SK-N-SH (cell line): ENCODE results near the gene ARHGAP27. TPM values are rescaled to one million over a fixed set of nuclear protein-coding genes. Genes with fewer than 3 reads are reported as not detected.

Source experiments
- CTCF ChIA-PET: fragments of 300-600, 350-600 bp; formaldehyde crosslinking; extraction: SDS; loops from one replicate; lab custom pipeline; 2021; lab: Yijun Ruan, JAX
- POLR2A ChIA-PET: fragments of 350-600 bp; sonication (Branson Sonifier 250); formaldehyde crosslinking; extraction: SDS; loops from one replicate; lab custom pipeline; 2020; ENCODE audit warnings: antibody characterized with exemption, inconsistent platforms; lab: Yijun Ruan, JAX
- DNase-seq: peaks from one replicate; pipeline ENCODE4 v3.0.0; 2012
- H2AFZ ChIP-seq: fragments of 200-600 bp; sonication (generic); 2 replicates; pipeline ENCODE4 v1.8.1; 2016; ENCODE audit warnings: antibody characterized with exemption, mild to moderate bottlenecking, low read depth
- H3F3A ChIP-seq: fragments of 200-600 bp; sonication (generic); replicated peaks from 2 replicates; pipeline ENCODE3; 2016; ENCODE audit warnings: antibody characterized with exemption, mild to moderate bottlenecking; ENCODE audit not compliant: insufficient read depth
- H3K27ac ChIP-seq, 2 experiments: fragments of 200-500 bp in 1 of 2; fragments of 200-600 bp in 1 of 2; sonication (Bioruptor generic) in 1 of 2; sonication (generic), shearing (Covaris generic) in 1 of 2; 2 replicates each; pipeline versions ENCODE4 v1.5.1 to v1.6.1; 2014 to 2016; ENCODE audit warnings: low read depth in 2 of 2, inconsistent platforms in 1 of 2, low read length in 1 of 2, mild to moderate bottlenecking in 1 of 2, mixed read lengths in 1 of 2
- H3K27me3 ChIP-seq: fragments of 200-600 bp; sonication (generic), shearing (Covaris generic); 2 replicates; pipeline ENCODE4 v1.6.1; 2016; ENCODE audit warnings: mixed run types; ENCODE audit not compliant: insufficient read depth
- H3K36me3 ChIP-seq, 2 experiments: fragments of 200-500 bp in 1 of 2; fragments of 200-600 bp in 1 of 2; sonication (Bioruptor generic) in 1 of 2; sonication (generic) in 1 of 2; replicated peaks in 1 of 2; 2 replicates each; pipeline versions ENCODE3 to v1.5.1; 2014 to 2016; ENCODE audit warnings: low read length in 1 of 2, mild to moderate bottlenecking in 1 of 2; ENCODE audit not compliant: insufficient read depth in 2 of 2, control insufficient read depth in 1 of 2
- H3K4me1 ChIP-seq, 2 experiments: fragments of 200-500 bp in 1 of 2; fragments of 200-600 bp in 1 of 2; sonication (Bioruptor generic) in 1 of 2; sonication (generic), shearing (Covaris generic) in 1 of 2; 2 replicates each; pipeline versions ENCODE4 v1.5.1 to v1.6.1; 2014 to 2016; ENCODE audit warnings: low read depth in 1 of 2, low read length in 1 of 2, mixed run types in 1 of 2; ENCODE audit not compliant: insufficient read depth in 2 of 2, control insufficient read depth in 1 of 2
- H3K4me2 ChIP-seq: fragments of 200-600 bp; sonication (generic), shearing (Covaris generic); 2 replicates; pipeline ENCODE4 v1.6.1; 2017; ENCODE audit warnings: mixed run types
- H3K4me3 ChIP-seq, 2 experiments: fragments of 200-500 bp in 1 of 2; fragments of 200-600 bp in 1 of 2; sonication (Bioruptor generic) in 1 of 2; sonication (generic), shearing (Covaris generic) in 1 of 2; 2 replicates each; pipeline versions ENCODE4 v1.5.1 to v1.8.1; 2014 to 2016; ENCODE audit warnings: low read depth in 2 of 2, inconsistent platforms in 1 of 2, low read length in 1 of 2, mild to moderate bottlenecking in 1 of 2, mixed read lengths in 1 of 2, moderate library complexity in 1 of 2
- H3K79me2 ChIP-seq: fragments of 200-600 bp; sonication (generic); 2 replicates; pipeline ENCODE4 v1.8.1; 2017; ENCODE audit warnings: mild to moderate bottlenecking; ENCODE audit not compliant: insufficient read depth
- H3K9ac ChIP-seq: fragments of 200-600 bp; sonication (generic); 2 replicates; pipeline ENCODE4 v1.6.1; 2017; ENCODE audit warnings: mixed run types
- H3K9me2 ChIP-seq: fragments of 200-600 bp; sonication (generic); 2 replicates; pipeline ENCODE4 v1.6.1; 2017; ENCODE audit warnings: mixed run types
- H3K9me3 ChIP-seq: fragments of 200-600 bp; sonication (generic); 2 replicates; pipeline ENCODE4 v1.6.1; 2017; ENCODE audit warnings: mixed run types, mild to moderate bottlenecking, moderate library complexity
- H4K20me1 ChIP-seq: fragments of 200-600 bp; sonication (generic); 2 replicates; pipeline ENCODE4 v1.6.1; 2017; ENCODE audit warnings: mild to moderate bottlenecking, mixed run types; ENCODE audit not compliant: insufficient read depth
- CHD2 ChIP-seq: fragments of 150-350 bp; IDR thresholded peaks from 2 replicates; pipeline ENCODE4 v1.6.1; 2018; ENCODE audit warnings: low read length; ENCODE audit not compliant: partially characterized antibody
- ELF1 ChIP-seq: IDR thresholded peaks from 2 replicates; pipeline ENCODE4 v1.4.0; 2012
- EP300 ChIP-seq, 2 experiments: IDR thresholded peaks; 2 replicates each; pipeline versions ENCODE4 v1.4.0 to v1.6.1; 2012; ENCODE audit warnings: borderline replicate concordance in 1 of 2, low read depth in 1 of 2, low read length in 1 of 2
- EZH2phosphoT487 ChIP-seq: fragments of 200-600 bp; sonication (generic); IDR thresholded peaks from 2 replicates; pipeline ENCODE4 v1.6.1; 2017; ENCODE audit warnings: low read depth, mixed run types, mild to moderate bottlenecking, antibody characterized with exemption, moderate library complexity, borderline replicate concordance
- FOSL2 ChIP-seq: IDR thresholded peaks from 2 replicates; pipeline ENCODE4 v1.4.0; 2012; ENCODE audit warnings: low read depth, mild to moderate bottlenecking, moderate library complexity, borderline replicate concordance
- GATA2 ChIP-seq: sonication (generic); formaldehyde crosslinking; IDR thresholded peaks from 2 replicates; pipeline ENCODE4 v1.5.0; 2020; ENCODE audit warnings: mild to moderate bottlenecking, missing genetic modification reagents
- JUND ChIP-seq: IDR thresholded peaks from 2 replicates; pipeline ENCODE4 v1.4.0; 2012
- MAX ChIP-seq: IDR thresholded peaks from 2 replicates; pipeline ENCODE4 v1.4.0; 2012; ENCODE audit warnings: low read depth
- MEF2A ChIP-seq: IDR thresholded peaks from 2 replicates; pipeline ENCODE4 v1.4.0; 2012; ENCODE audit warnings: low read depth, borderline replicate concordance
- NFIC ChIP-seq: IDR thresholded peaks from 2 replicates; pipeline ENCODE4 v1.4.0; 2012; ENCODE audit warnings: borderline replicate concordance
- NRF1 ChIP-seq: IDR thresholded peaks from 2 replicates; pipeline ENCODE4 v1.6.1; 2012; ENCODE audit warnings: low read depth, mild to moderate bottlenecking, low read length
- PBX3 ChIP-seq: IDR thresholded peaks from 2 replicates; pipeline ENCODE4; 2012
- POLR2AphosphoS5 ChIP-seq: IDR thresholded peaks from 2 replicates; pipeline ENCODE4 v1.6.1; 2012; ENCODE audit warnings: low read depth, low read length
- RAD21 ChIP-seq: IDR thresholded peaks from 2 replicates; pipeline ENCODE4 v1.6.1; 2012; ENCODE audit warnings: mild to moderate bottlenecking, low read length
- RCOR1 ChIP-seq: fragments of 150-350 bp; IDR thresholded peaks from 2 replicates; pipeline ENCODE4 v1.6.1; 2017; ENCODE audit warnings: antibody characterized with exemption, low read length
- TCF12 ChIP-seq: IDR thresholded peaks from 2 replicates; pipeline ENCODE4 v1.4.0; 2012
- TEAD4 ChIP-seq: IDR thresholded peaks from 2 replicates; pipeline ENCODE4 v1.4.0; 2012; ENCODE audit warnings: mild to moderate bottlenecking, borderline replicate concordance; ENCODE audit not compliant: insufficient read depth
- USF1 ChIP-seq: IDR thresholded peaks from 2 replicates; pipeline ENCODE4 v1.4.0; 2012; ENCODE audit warnings: low read depth, borderline replicate concordance
- USF2 ChIP-seq: fragments of 150-350 bp; IDR thresholded peaks from 2 replicates; pipeline ENCODE4 v1.6.1; 2017; ENCODE audit warnings: antibody characterized with exemption, low read length, low read depth, borderline replicate concordance
- WGBS: methylation state at CpG from one replicate; pipeline ENCODE4 v1.1.6; 2017; ENCODE audit warnings: low lambda C conversion rate; 5-methylcytosine and 5-hydroxymethylcytosine counted together
- polyA plus RNA-seq, 3 experiments: library from polyadenylated mRNA; depleted of rRNA; stranded (reverse); fragments of >200 nt; gene quantifications; 2 replicates each; pipeline ENCODE4 v1.2.3, GENCODE V29; 2012

The ARHGAP27 gene
- polyA plus RNA-seq, 1 of the 3 experiments (the other 2 are of a cell fraction), result 2.1 TPM

GRCh38 chr17:45368651-45369050 lies 64.0 kb downstream of the ARHGAP27 start:
- peaks cover 2 to 31% of the 10 kb centered on the region in 2 experiments; a peak in 3 of 4 replicates for H3K4me1 ChIP-seq
- no peaks in the 10 kb centered on the region for H3K27me3 ChIP-seq
- POLR2A ChIA-PET, result no interaction called here
- H3K9me3 ChIP-seq, result no peaks in the 10 kb centered on the region
- TF ChIP-seq GATA2 (no peak), FOSL2 (peak; percentile 13; the same call in 1 of the 2 replicates), EZH2phosphoT487 (no peak), USF1 (no peak), RAD21 (no peak), ELF1 (no peak), NFIC (peak; percentile 11; the same call in 1 of the 2 replicates), EP300 (IDR thresholded peaks at IDR 0.05; ENCODE audit: borderline replicate concordance in 1 of 2, low read depth in 1 of 2, low read length in 1 of 2) (0 out of 4 replicates have a peak, but pooled peaks of 1 of the 2 experiments have one; percentile 40), PBX3 (peak; percentile 37; the same call in 1 of the 2 replicates), RCOR1 (no peak), MEF2A (no peak), POLR2AphosphoS5 (no peak), TCF12 (peak; percentile 70)
- TF ChIP-seq, all 33 proteins: peak for 5
- no peak overlapping the region for H2AFZ ChIP-seq
- H3F3A ChIP-seq, result peaks cover 43% of the 10 kb centered on the region
- H3K36me3 ChIP-seq, result no peaks in the 10 kb centered on the region
- H3K9ac ChIP-seq, result no peak overlapping the region; the same call in 1 of the 2 replicates
- CTCF ChIA-PET, result interaction anchor here (0.6 to 0.9 kb wide), 2 partner anchors 17 to 34 kb away, joined by 3 read pairs; no protein-coding TSS in a partner anchor
- peak overlapping the region; percentile 41; the same call in 1 of the 2 replicates for H3K4me2 ChIP-seq
- no peaks in the 10 kb centered on the region for H3K9me2 ChIP-seq
- H3K27ac ChIP-seq, result peak overlapping the region; percentile 5 to 96; a peak in 3 of 4 replicates
- DNase-seq, result no peak
- H4K20me1 ChIP-seq, result no peaks in the 10 kb centered on the region
- H3K79me2 ChIP-seq, result no peaks in the 10 kb centered on the region
- no peak overlapping the region for H3K4me3 ChIP-seq

- Histone ChIP-seq H2AFZ (no peak overlapping the region), H3K27ac (no peak overlapping the region), H3K9me3 (no peaks in the 10 kb centered on the region), H3K9me2 (no peaks in the 10 kb centered on the region), H3K4me3 (no peak overlapping the region), H3F3A (peaks cover 35% of the 10 kb centered on the region), H3K79me2 (no peaks in the 10 kb centered on the region), H3K36me3 (no peaks in the 10 kb centered on the region), H3K9ac (no peak overlapping the region), H3K4me1 (peaks cover 0 to 18% of the 10 kb centered on the region in 2 experiments; a peak in 3 of 4 replicates), H4K20me1 (no peaks in the 10 kb centered on the region), H3K27me3 (no peaks in the 10 kb centered on the region), H3K4me2 (no peak overlapping the region)
- ChIA-PET CTCF (interaction anchor here (2.1 kb wide), 1 partner anchor 18 kb away, joined by 13 read pairs; no protein-coding TSS in a partner anchor), POLR2A (interaction anchor here (1.3 kb wide), 1 partner anchor 126 kb away, joined by 3 read pairs; no protein-coding TSS in a partner anchor)
- peak; percentile 10 for DNase-seq
- WGBS, result 93% methylated on average over 5 of the region's 7 CpGs
- TF ChIP-seq NRF1 (no peak), MAX (no peak), JUND (no peak), USF2 (no peak), PBX3 (no peak), CHD2 (no peak), TEAD4 (no peak)
These were observed 65.5 kb downstream of the ARHGAP27 start for GRCh38 chr17:45367216-45367615.
